ENCODE measurements around the gene EHBP1L1. TPM values are rescaled to one million over a fixed set of nuclear protein-coding genes. Genes with fewer than 3 reads are reported as not detected.
A peak's percentile ranks its signal among the peaks of the same experiment; 100 is the strongest.

The EHBP1L1 gene
- total RNA-seq, 4 donors from 2014 or later = 46.5 to 101 (median 87.4) TPM

DNA sequence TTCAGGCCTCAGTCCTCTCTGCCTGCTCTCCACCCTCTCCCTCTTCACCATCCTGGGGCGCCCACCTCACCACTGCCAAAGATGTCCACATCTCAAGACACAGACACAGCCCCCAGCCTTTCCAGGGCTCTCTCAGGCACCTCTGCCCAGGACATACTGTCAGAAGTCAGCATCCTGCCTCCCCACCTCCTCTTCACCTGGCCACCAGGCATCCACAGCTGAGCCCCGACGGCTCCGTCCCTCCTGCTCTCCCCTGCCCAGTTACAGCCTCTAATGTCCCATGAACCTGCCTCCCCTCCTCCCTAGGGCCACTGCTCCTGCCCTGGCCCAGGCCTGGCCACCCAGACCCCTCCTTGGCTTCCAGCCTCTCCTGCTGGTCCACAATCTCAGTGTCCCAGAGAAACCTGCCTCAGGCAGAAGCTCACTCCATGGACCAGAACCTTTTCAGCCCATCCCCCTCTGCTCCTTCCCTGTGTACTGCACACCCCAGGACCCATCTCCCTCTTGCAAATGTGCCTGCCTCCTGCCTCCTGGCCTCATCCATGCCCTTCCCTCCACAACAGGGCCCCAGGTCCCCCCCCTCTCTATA lies 20.9 kb upstream of the EHBP1L1 start:
- H3K4me3 ChIP-seq = no peak overlapping the region
- TF ChIP-seq POLR2A (IDR thresholded peaks at IDR 0.05) = no peak
- no peak for TF ChIP-seq CTCF (IDR thresholded peaks at IDR 0.05)
- H3K4me1 ChIP-seq = peaks cover 46 to 91% (median 60%) of the 10 kb centered on the region in 3 donors
- WGBS, 2 donors = 88 to 90% methylated on average over 4 of the region's 4 CpGs
- intact Hi-C loops (cut with DNase I) = no loop called here
- no peaks in the 10 kb centered on the region for H3K9me3 ChIP-seq
- DNase-seq = no peak
- H3K36me3 ChIP-seq = peaks cover 0 to 32% (median 0%) of the 10 kb centered on the region in 3 donors
- H3K27ac ChIP-seq = peak overlapping the region; percentile 16 to 95 (median 92)
- no peaks in the 10 kb centered on the region for H3K27me3 ChIP-seq

DNA sequence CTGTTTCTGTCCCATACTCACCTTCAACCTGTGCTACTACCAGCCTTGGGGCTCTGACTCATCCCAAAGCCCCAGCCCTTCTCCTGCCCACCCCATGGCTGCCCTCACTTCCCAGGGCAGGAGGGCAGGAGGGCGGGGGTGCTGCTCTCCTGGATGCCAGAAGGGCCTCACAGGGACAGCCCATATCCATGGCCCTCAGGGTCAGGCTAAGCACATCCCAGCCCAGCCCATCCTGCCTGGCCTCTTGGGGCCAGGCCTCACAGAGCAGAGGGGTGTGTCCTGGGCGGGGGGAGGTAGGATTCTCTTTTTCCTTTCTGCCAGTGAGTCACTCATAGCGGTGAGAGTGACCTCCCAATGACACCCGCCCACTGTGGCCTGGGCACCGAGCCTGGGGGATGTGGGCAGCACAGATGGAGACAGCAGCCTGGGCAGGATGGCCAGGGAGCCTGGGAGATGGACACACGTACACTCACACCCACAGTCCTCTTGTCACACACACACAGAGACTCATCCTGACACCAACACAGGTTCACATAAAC lies 20.1 kb upstream of the EHBP1L1 start:
- H3K27me3 ChIP-seq = no peaks in the 10 kb centered on the region
- H3K4me1 ChIP-seq = peaks cover 54 to 99% (median 69%) of the 10 kb centered on the region in 3 donors
- DNase-seq = no peak
- peak overlapping the region; percentile 16 to 95 (median 92) for H3K27ac ChIP-seq
- TF ChIP-seq CTCF (IDR thresholded peaks at IDR 0.05) = no peak
- no peak for TF ChIP-seq POLR2A (IDR thresholded peaks at IDR 0.05)
- WGBS, 2 donors = 67% methylated on average over 1 of the region's 6 CpGs; no CpG with 5 or more reads in 1 of the 2 donors
- intact Hi-C loops (cut with DNase I) = no loop called here
- peaks cover 0 to 31% (median 0%) of the 10 kb centered on the region in 3 donors for H3K36me3 ChIP-seq
- peak overlapping the region in 1 of 4 donors; percentile 10 for H3K4me3 ChIP-seq
- no peaks in the 10 kb centered on the region for H3K9me3 ChIP-seq

GRCh38 chr11:65556470-65557279 lies 19.2 kb upstream of the EHBP1L1 start:
- peak overlapping the region; percentile 46 to 83 (median 63) for H3K4me3 ChIP-seq
- no peaks in the 10 kb centered on the region for H3K9me3 ChIP-seq
- DNase-seq = no peak
- TF ChIP-seq POLR2A (IDR thresholded peaks at IDR 0.05) (no peak), CTCF (IDR thresholded peaks at IDR 0.05) (no peak)
- WGBS, 2 donors = 75% methylated on average over 10 to 12 of the region's 12 CpGs
- intact Hi-C loops (cut with DNase I) = no loop called here
- H3K27me3 ChIP-seq = no peaks in the 10 kb centered on the region
- peak overlapping the region; percentile 78 to 95 (median 92) for H3K27ac ChIP-seq
- H3K36me3 ChIP-seq = peaks cover 0 to 22% (median 0%) of the 10 kb centered on the region in 3 donors
- H3K4me1 ChIP-seq = peaks cover 58 to 95% (median 65%) of the 10 kb centered on the region in 3 donors

DNA sequence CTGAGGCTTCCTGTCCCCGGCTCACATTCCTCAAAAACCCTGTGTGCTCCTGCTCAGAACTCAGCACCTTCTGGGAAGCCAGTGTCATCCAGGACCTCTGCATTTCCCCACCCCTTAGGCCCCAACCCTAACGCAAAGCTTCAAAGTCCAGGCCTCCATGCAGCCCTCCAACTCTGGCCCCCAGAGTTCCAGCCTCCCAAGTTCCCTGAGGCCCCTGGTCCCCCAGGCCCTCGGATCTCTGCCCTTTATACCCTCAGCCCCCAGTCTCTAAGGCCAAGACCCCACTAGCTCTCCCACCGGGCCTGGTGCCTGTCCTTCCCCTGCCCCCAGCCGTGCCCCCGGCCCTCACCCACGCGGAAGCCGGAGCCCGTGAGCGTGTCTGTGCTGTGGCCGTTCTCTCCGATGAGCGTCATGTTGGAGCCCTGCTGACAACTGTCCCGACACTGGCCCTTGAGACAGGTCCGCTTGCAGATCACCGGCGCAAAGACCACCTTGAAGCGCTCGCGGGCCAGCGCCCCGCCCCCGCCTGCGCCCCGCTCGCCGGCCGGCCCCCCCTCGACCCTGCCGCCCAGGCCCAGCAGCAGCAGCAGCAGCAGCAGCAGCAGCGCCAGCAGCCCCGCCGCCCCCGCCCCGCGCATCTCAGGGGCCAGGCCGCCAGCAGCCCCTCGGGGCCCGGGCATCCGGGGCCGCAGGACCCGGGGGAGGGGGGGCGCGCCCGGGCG lies 18.4 kb upstream of the EHBP1L1 start:
- no peaks in the 10 kb centered on the region for H3K9me3 ChIP-seq
- no peak for DNase-seq
- H3K36me3 ChIP-seq = peaks cover 0 to 18% (median 0%) of the 10 kb centered on the region in 3 donors
- H3K27ac ChIP-seq = peak overlapping the region; percentile 78 to 95 (median 92)
- TF ChIP-seq POLR2A (IDR thresholded peaks at IDR 0.05) = no peak
- TF ChIP-seq CTCF (IDR thresholded peaks at IDR 0.05) = no peak
- intact Hi-C loops (cut with DNase I) = no loop called here
- H3K27me3 ChIP-seq = no peaks in the 10 kb centered on the region
- WGBS, 2 donors = 8 to 26% methylated on average over 3 to 7 of the region's 47 CpGs
- H3K4me1 ChIP-seq = peaks cover 58 to 87% (median 62%) of the 10 kb centered on the region in 3 donors
- peak overlapping the region; percentile 46 to 83 (median 63) for H3K4me3 ChIP-seq
